ENCODE measurements around the gene MAT2B.

DNA sequence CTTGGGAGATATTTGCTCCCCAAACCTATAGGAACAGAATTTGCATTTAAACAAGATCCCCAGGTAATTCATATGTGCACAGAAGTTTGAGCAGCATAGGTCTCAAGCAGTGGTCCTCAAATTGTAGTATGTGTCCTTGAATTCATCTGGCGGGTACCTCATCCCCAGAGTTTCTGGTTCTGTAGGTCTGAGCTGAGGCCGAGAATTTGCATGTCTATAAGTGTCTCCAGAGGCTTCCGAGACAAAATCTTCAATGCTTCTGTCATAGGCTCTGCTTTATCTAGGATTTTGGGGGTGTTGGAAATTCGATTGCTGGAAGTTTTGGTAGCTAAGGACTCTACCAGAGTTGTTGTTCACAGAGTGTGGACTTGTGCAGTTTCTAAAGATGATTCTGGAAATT, 38.6 kb downstream of the MAT2B start:
- TF ChIP-seq, protein P1, sequence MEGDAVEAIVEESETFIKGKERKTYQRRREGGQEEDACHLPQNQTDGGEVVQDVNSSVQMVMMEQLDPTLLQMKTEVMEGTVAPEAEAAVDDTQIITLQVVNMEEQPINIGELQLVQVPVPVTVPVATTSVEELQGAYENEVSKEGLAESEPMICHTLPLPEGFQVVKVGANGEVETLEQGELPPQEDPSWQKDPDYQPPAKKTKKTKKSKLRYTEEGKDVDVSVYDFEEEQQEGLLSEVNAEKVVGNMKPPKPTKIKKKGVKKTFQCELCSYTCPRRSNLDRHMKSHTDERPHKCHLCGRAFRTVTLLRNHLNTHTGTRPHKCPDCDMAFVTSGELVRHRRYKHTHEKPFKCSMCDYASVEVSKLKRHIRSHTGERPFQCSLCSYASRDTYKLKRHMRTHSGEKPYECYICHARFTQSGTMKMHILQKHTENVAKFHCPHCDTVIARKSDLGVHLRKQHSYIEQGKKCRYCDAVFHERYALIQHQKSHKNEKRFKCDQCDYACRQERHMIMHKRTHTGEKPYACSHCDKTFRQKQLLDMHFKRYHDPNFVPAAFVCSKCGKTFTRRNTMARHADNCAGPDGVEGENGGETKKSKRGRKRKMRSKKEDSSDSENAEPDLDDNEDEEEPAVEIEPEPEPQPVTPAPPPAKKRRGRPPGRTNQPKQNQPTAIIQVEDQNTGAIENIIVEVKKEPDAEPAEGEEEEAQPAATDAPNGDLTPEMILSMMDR (IDR thresholded peaks at IDR 0.05), result no peak
- TF ChIP-seq POLR2A (IDR thresholded peaks at IDR 0.05), result no peak
